Measurements from ENCODE around the gene VIT.

The VIT gene

DNA sequence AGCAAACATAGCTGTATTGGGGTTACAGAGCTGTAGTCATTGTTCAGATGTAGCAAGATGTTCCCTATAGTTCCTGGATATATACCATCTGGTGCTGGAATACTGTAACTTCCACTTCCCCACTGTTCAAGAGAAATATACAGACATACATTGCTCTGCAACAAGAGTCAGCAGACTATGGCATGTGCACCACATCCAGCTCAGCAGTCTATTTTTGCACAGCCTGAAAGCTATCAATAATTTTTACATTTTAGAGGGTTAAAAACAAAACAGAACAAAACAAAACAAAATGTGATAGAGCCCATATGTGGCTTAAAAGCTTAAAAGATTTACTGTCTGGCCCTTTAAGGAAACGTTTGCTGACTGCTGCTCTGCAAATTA lies 31.8 kb upstream of the VIT start:
- in situ Hi-C loops (cut with MboI; ENCODE audit: low sequenced_read_pairs, unreplicated experiment): loop anchor here (10.0 kb wide), 1 partner anchor 310 kb away; the partner anchor contains the start of gene CRIM1
- no peak for DNase-seq (ENCODE audit: low spot score)
- TF ChIP-seq, protein P1, sequence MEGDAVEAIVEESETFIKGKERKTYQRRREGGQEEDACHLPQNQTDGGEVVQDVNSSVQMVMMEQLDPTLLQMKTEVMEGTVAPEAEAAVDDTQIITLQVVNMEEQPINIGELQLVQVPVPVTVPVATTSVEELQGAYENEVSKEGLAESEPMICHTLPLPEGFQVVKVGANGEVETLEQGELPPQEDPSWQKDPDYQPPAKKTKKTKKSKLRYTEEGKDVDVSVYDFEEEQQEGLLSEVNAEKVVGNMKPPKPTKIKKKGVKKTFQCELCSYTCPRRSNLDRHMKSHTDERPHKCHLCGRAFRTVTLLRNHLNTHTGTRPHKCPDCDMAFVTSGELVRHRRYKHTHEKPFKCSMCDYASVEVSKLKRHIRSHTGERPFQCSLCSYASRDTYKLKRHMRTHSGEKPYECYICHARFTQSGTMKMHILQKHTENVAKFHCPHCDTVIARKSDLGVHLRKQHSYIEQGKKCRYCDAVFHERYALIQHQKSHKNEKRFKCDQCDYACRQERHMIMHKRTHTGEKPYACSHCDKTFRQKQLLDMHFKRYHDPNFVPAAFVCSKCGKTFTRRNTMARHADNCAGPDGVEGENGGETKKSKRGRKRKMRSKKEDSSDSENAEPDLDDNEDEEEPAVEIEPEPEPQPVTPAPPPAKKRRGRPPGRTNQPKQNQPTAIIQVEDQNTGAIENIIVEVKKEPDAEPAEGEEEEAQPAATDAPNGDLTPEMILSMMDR (IDR thresholded peaks at IDR 0.05; ENCODE audit: borderline replicate concordance, control extremely low read depth, extremely low read depth, insufficient read depth, missing control alignments): no peak

DNA sequence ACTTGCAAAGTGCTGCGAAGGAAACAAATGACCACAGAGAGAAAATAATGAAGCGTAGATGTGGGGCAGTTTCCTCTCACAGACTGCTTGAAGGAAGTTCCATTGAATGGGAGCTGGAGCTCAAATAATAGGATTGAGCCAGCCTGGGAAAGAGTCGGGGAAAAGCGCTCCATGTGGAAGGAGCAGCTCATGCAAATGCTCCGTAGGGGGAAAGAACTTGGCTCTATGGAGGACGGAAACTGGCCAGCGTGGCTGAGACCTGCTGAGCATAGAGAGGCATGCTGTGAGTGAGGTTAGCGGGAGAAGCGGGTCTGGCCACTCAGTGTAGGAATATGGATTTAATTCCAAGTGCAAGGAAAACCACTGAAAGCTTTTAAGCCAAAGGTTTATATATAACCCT lies 28.6 kb upstream of the VIT start:
- no peak for DNase-seq (ENCODE audit: low spot score)
- in situ Hi-C loops (cut with MboI; ENCODE audit: low sequenced_read_pairs, unreplicated experiment): loop anchor here (10.0 kb wide), 1 partner anchor 313 kb away; the partner anchor contains the start of gene CRIM1
- TF ChIP-seq, protein P1 (IDR thresholded peaks at IDR 0.05; ENCODE audit: borderline replicate concordance, control extremely low read depth, extremely low read depth, insufficient read depth, missing control alignments): no peak

DNA sequence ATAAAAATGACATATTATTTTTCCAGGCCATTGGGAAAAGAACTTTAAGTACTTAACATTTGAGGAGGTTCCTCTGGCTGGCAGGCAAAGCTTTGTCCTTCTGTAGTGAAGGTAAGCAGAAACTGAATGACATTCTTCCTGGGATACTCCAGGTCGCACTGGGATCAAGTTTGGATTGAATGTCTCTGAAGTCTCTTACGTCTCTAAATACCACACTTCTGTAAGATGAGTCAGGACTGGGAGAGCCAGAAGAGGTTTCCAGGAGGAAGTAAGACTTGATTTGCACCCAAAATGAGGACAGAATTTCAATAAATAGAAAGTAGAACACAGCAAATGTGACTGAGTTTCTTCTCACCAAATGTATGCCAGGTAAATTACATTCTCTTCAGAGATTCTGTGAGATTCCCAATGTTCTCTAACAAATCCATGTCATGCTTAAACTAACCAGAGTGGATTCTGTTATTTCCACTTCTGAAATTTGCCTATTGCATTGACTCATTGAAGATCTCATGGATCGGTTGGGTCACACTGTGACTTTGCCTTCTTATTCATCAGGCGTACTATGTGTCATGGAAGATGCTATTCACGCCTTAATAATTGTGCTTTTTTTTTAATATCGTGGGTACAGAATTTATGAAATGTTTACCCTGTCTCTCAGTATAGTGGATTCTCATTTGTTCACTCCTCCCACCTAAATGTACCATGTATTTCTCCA lies 25.5 kb upstream of the VIT start:
- no peak for DNase-seq (ENCODE audit: low spot score)
- TF ChIP-seq, protein P1 (IDR thresholded peaks at IDR 0.05; ENCODE audit: borderline replicate concordance, control extremely low read depth, extremely low read depth, insufficient read depth, missing control alignments): no peak
- in situ Hi-C loops (cut with MboI; ENCODE audit: low sequenced_read_pairs, unreplicated experiment): no loop called here

DNA sequence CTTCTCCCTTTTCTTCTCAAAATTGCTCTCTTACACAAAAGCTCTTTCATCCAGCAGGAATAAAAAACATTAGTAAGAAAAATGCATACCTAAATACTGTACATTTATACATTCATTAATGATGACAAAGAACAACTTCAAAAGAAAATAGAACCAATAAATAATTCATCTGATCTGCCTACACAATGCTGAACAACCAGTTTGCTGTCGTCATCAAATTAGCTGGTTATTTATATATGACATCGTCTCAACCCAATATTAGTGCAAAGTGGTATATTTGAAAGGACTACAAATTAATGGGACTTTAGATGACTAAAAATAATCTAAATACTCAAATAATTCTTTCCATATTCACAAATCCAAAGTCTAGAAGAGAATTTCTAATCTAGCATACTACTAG lies 24.8 kb upstream of the VIT start:
- in situ Hi-C loops (cut with MboI; ENCODE audit: low sequenced_read_pairs, unreplicated experiment): no loop called here
- no peak for DNase-seq (ENCODE audit: low spot score)
- TF ChIP-seq, protein P1 (IDR thresholded peaks at IDR 0.05; ENCODE audit: borderline replicate concordance, control extremely low read depth, extremely low read depth, insufficient read depth, missing control alignments): no peak

DNA sequence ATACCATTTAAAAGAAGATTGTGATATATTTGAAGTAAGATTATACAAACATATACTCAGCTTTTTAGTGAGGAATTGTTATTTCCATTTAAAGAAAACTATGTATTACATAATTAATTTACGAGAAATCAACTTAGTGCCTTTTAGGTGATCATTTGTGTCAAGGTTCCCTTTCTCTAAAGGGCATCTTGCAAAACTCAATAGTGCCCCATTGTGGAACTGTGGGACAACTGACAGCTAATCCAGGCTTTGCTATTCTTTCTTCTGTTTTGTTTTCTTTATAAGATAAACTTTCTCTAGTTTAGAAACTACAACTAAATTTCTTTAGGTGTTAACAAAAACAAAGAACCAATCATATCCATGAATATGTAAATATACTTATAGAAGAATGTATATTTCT lies 24.3 kb upstream of the VIT start:
- no peak for DNase-seq (ENCODE audit: low spot score)
- in situ Hi-C loops (cut with MboI; ENCODE audit: low sequenced_read_pairs, unreplicated experiment): no loop called here

DNA sequence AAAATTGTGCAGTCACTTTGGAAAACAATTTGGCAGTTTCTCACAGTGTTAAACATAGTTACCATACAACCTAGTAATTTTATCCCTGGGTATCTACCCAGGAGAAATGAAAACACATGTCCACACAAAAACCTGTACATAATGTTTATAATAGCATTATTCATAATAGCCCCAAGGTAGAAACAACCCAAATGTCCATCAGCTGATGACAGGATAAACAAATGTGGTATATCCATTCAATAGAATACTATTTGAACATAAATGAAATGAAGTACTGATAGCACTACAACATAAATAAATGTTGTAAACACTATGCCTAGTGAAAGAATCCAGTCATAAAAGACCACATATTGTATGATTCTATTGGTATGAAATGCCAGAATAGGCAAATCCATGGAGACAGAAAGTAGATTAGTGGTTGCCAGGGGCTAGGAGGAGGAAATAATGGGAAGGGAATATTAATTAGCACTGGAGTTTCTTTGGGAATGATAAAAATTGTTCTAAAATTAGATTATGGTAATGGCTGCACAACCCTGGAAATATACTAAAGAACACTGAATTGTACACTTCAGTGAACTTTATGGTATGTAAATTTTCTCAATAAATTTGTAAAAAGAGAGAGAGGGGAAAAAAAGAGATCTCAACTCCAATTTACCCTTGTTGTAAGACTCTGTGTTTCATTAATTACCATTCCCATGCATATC lies 20.8 kb upstream of the VIT start:
- TF ChIP-seq, protein P1 (IDR thresholded peaks at IDR 0.05; ENCODE audit: borderline replicate concordance, control extremely low read depth, extremely low read depth, insufficient read depth, missing control alignments): no peak
- in situ Hi-C loops (cut with MboI; ENCODE audit: low sequenced_read_pairs, unreplicated experiment): no loop called here
- no peak for DNase-seq (ENCODE audit: low spot score)

More for the DNA sequence above, 24.3 kb upstream of the VIT start:
- TF ChIP-seq, protein P1 (IDR thresholded peaks at IDR 0.05; ENCODE audit: borderline replicate concordance, control extremely low read depth, extremely low read depth, insufficient read depth, missing control alignments): no peak

Measured in GM13976 (cell line).